Central memory CD8-positive, alpha-beta T cell (primary cell): ENCODE measurements around the gene ARHGAP22.

Source experiments
- ATAC-seq: fragments of 150-1000 bp; cut with Tn5 transposase; replicated peaks from 2 replicates; pipeline ENCODE4 v1.10.0; 2022; ENCODE audit warnings: mild to moderate bottlenecking, moderate FRiP score, moderate number of reproducible peaks; ENCODE audit not compliant: poor library complexity, severe bottlenecking; ENCODE audit errors: extremely low read depth
- DNase-seq, 2 donors: peaks; one replicate each; pipeline ENCODE4 v3.0.0; 2021; ENCODE audit warnings: low spot score in 2 of 2
- H3K27ac Mint-ChIP-seq: one replicate; pipeline ENCODE4 v1.8.0; 2022; ENCODE audit warnings: low read depth, mild to moderate bottlenecking, moderate library complexity, mixed read lengths
- H3K27me3 Mint-ChIP-seq: one replicate; pipeline ENCODE4 v1.8.0; 2022; ENCODE audit warnings: mixed read lengths
- H3K36me3 Mint-ChIP-seq: one replicate; pipeline ENCODE4 v1.8.0; 2022; ENCODE audit warnings: mild to moderate bottlenecking, moderate library complexity, mixed read lengths; ENCODE audit not compliant: insufficient read depth
- H3K4me1 Mint-ChIP-seq: one replicate; pipeline ENCODE4 v1.8.0; 2022; ENCODE audit warnings: mixed read lengths
- H3K4me3 Mint-ChIP-seq: one replicate; pipeline ENCODE4 v1.8.0; 2022; ENCODE audit warnings: mild to moderate bottlenecking, moderate library complexity, mixed read lengths
- H3K9me3 Mint-ChIP-seq: one replicate; pipeline ENCODE4 v1.8.0; 2022; ENCODE audit warnings: mixed read lengths

Gene ARHGAP22

GRCh38 chr10:48520594-48520993, 84.3 kb downstream of the ARHGAP22 start:
- peaks cover 57% of the 10 kb centered on the region for H3K27me3 Mint-ChIP-seq
- peaks cover 7% of the 10 kb centered on the region for H3K4me1 Mint-ChIP-seq
- DNase-seq: no peak
- no peaks in the 10 kb centered on the region for H3K9me3 Mint-ChIP-seq
- no peak overlapping the region for H3K27ac Mint-ChIP-seq
- ATAC-seq: no peak
- H3K4me3 Mint-ChIP-seq: no peak overlapping the region
- no peaks in the 10 kb centered on the region for H3K36me3 Mint-ChIP-seq

GRCh38 chr10:48520184-48520506, 84.7 kb downstream of the ARHGAP22 start:
- Mint-ChIP-seq H3K4me1 (peaks cover 7% of the 10 kb centered on the region), H3K27ac (no peak overlapping the region), H3K4me3 (no peak overlapping the region), H3K36me3 (no peaks in the 10 kb centered on the region), H3K27me3 (peaks cover 52% of the 10 kb centered on the region), H3K9me3 (peaks cover 3% of the 10 kb centered on the region)
- ATAC-seq (no peak), DNase-seq (no peak)

- Mint-ChIP-seq H3K27me3 (peaks cover 47% of the 10 kb centered on the region), H3K4me3 (no peak overlapping the region), H3K36me3 (no peaks in the 10 kb centered on the region), H3K9me3 (peaks cover 6% of the 10 kb centered on the region), H3K4me1 (peaks cover 7% of the 10 kb centered on the region), H3K27ac (no peak overlapping the region)
- no peak for ATAC-seq
- no peak for DNase-seq
Observed at GRCh38 chr10:48519481-48520183, 85.2 kb downstream of the ARHGAP22 start.

GRCh38 chr10:48518986-48519385, 85.9 kb downstream of the ARHGAP22 start:
- Mint-ChIP-seq H3K4me1 (peaks cover 7% of the 10 kb centered on the region), H3K36me3 (no peaks in the 10 kb centered on the region), H3K27ac (no peak overlapping the region), H3K4me3 (no peak overlapping the region), H3K9me3 (peaks cover 6% of the 10 kb centered on the region), H3K27me3 (peaks cover 46% of the 10 kb centered on the region)
- DNase-seq (no peak), ATAC-seq (no peak)

- Mint-ChIP-seq H3K4me3 (no peak overlapping the region), H3K9me3 (peaks cover 6% of the 10 kb centered on the region), H3K36me3 (no peaks in the 10 kb centered on the region), H3K27ac (no peak overlapping the region), H3K27me3 (peaks cover 47% of the 10 kb centered on the region), H3K4me1 (peaks cover 7% of the 10 kb centered on the region)
- ATAC-seq (peak; percentile 32), DNase-seq (no peak)
Observed at GRCh38 chr10:48517911-48518811, 86.7 kb downstream of the ARHGAP22 start.

GRCh38 chr10:48517482-48517881, 87.4 kb downstream of the ARHGAP22 start:
- Mint-ChIP-seq H3K27me3 (peaks cover 47% of the 10 kb centered on the region), H3K4me1 (peaks cover 7% of the 10 kb centered on the region), H3K27ac (no peak overlapping the region), H3K4me3 (no peak overlapping the region), H3K36me3 (no peaks in the 10 kb centered on the region), H3K9me3 (peaks cover 6% of the 10 kb centered on the region)
- ATAC-seq: no peak
- DNase-seq: no peak

- DNase-seq (no peak), ATAC-seq (no peak)
- Mint-ChIP-seq H3K27ac (no peak overlapping the region), H3K4me3 (no peak overlapping the region), H3K9me3 (peaks cover 6% of the 10 kb centered on the region), H3K36me3 (no peaks in the 10 kb centered on the region), H3K27me3 (peaks cover 47% of the 10 kb centered on the region), H3K4me1 (peaks cover 7% of the 10 kb centered on the region)
Observed at GRCh38 chr10:48516911-48517310, 88.0 kb downstream of the ARHGAP22 start.

- ATAC-seq: no peak
- Mint-ChIP-seq H3K36me3 (no peaks in the 10 kb centered on the region), H3K27me3 (peaks cover 36% of the 10 kb centered on the region)
Observed at GRCh38 chr10:48514916-48515315, 90.0 kb downstream of the ARHGAP22 start.

GRCh38 chr10:48514255-48514654, 90.6 kb downstream of the ARHGAP22 start:
- Mint-ChIP-seq H3K36me3 (no peaks in the 10 kb centered on the region), H3K4me1 (peaks cover 4% of the 10 kb centered on the region), H3K27me3 (peaks cover 30% of the 10 kb centered on the region), H3K27ac (no peak overlapping the region), H3K4me3 (no peak overlapping the region), H3K9me3 (peaks cover 6% of the 10 kb centered on the region)
- DNase-seq (no peak), ATAC-seq (no peak)

More at GRCh38 chr10:48514916-48515315, 90.0 kb downstream of the ARHGAP22 start:
- no peak overlapping the region for H3K4me3 Mint-ChIP-seq
- H3K9me3 Mint-ChIP-seq: peaks cover 6% of the 10 kb centered on the region
- H3K4me1 Mint-ChIP-seq: peaks cover 7% of the 10 kb centered on the region
- no peak for DNase-seq
- H3K27ac Mint-ChIP-seq: no peak overlapping the region

GRCh38 chr10:48512861-48513260, 92.0 kb downstream of the ARHGAP22 start:
- Mint-ChIP-seq H3K27me3 (peaks cover 22% of the 10 kb centered on the region), H3K36me3 (no peaks in the 10 kb centered on the region), H3K9me3 (peaks cover 6% of the 10 kb centered on the region), H3K4me1 (no peaks in the 10 kb centered on the region), H3K4me3 (no peak overlapping the region), H3K27ac (no peak overlapping the region)
- no peak for DNase-seq
- no peak for ATAC-seq

GRCh38 chr10:48511875-48512231, 93.0 kb downstream of the ARHGAP22 start:
- ATAC-seq (no peak), DNase-seq (no peak)
- H3K9me3 Mint-ChIP-seq: peaks cover 6% of the 10 kb centered on the region
- no peak overlapping the region for H3K4me3 Mint-ChIP-seq
- H3K36me3 Mint-ChIP-seq: no peaks in the 10 kb centered on the region
- H3K4me1 Mint-ChIP-seq: no peaks in the 10 kb centered on the region
- H3K27ac Mint-ChIP-seq: no peak overlapping the region
- H3K27me3 Mint-ChIP-seq: peaks cover 22% of the 10 kb centered on the region

- Mint-ChIP-seq H3K27ac (no peak overlapping the region), H3K4me1 (no peaks in the 10 kb centered on the region), H3K4me3 (no peak overlapping the region), H3K9me3 (peaks cover 6% of the 10 kb centered on the region), H3K27me3 (peaks cover 22% of the 10 kb centered on the region), H3K36me3 (no peaks in the 10 kb centered on the region)
- DNase-seq (no peak), ATAC-seq (no peak)
Observed at GRCh38 chr10:48511066-48511874, 93.6 kb downstream of the ARHGAP22 start.
